ENCODE results near the gene CACNA2D2.

The CACNA2D2 gene

GRCh38 chr3:50419595-50420370 is 83.7 kb downstream of the CACNA2D2 start:
- no peak for DNase-seq

- no peak for DNase-seq
These were observed 84.6 kb downstream of the CACNA2D2 start for GRCh38 chr3:50418850-50419249.

DNA sequence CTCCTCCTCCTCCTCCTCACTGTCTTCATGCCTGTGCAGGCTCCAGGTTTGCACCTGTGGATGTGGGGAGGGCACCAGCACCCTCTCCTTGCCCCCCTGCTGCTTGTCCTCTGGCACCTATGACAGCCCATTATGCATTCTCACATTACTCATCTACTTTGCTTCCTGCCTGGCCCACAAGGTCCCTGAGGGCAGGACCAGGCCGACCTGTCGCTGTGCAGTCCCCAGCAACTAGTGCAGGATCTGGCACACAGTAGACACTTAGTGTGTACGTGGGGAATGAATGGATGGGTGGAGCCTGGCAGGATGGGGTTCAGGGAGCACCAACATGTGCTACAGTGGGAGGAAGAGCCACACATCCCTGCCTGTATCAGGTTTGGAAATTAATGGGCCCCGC is 85.8 kb downstream of the CACNA2D2 start:
- DNase-seq, result no peak

DNA sequence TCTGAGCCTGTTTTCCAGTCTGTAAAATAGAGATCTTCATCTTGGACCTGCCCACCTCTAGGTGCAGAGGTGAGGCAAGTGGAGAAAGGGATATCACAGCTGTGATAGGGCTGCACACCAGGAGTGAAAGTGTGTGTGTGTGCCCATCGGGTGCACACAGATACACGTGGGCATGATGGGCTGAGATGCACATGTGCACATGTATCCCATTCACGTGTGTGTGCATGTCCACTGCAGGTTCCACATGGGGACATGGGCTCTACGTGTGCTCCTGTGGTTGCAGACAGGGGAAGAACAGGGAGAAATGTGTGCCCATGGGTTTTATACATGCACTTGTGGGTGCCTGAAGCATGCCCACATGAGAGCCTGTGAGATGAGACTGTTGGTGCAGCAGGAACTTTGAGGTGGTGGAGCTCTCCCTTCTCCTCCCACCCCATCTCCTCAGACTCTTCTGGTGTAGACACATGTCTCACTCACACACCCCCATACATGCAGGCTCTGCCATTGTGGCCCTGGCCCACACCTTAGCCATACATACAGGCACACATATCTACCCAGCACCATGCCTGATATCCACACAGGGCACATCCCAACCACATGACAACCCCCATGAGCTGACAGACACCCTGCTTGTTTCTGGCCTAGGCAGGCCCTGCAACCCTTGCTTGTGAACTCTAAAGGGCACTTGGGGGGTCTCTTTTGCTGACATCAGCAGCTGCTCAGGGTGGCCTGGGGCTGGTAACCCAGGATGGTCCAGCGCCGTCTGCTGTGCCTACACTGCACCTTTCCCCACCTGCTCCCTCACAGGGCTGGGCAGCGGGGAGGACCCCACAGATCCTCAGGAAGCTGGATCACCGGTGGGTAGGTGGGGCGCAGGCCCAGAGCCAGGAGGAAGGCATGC is 86.4 kb downstream of the CACNA2D2 start:
- no peak for DNase-seq

GRCh38 chr3:50415816-50416215 is 87.6 kb downstream of the CACNA2D2 start:
- no peak for DNase-seq

GRCh38 chr3:50415061-50415460 is 88.4 kb downstream of the CACNA2D2 start:
- no peak for DNase-seq

- DNase-seq, result no peak
These were observed 88.8 kb downstream of the CACNA2D2 start for GRCh38 chr3:50414616-50415015.

GRCh38 chr3:50412231-50412754 is 91.1 kb downstream of the CACNA2D2 start:
- no peak for DNase-seq

GRCh38 chr3:50411229-50411628 is 92.2 kb downstream of the CACNA2D2 start:
- no peak for DNase-seq

DNA sequence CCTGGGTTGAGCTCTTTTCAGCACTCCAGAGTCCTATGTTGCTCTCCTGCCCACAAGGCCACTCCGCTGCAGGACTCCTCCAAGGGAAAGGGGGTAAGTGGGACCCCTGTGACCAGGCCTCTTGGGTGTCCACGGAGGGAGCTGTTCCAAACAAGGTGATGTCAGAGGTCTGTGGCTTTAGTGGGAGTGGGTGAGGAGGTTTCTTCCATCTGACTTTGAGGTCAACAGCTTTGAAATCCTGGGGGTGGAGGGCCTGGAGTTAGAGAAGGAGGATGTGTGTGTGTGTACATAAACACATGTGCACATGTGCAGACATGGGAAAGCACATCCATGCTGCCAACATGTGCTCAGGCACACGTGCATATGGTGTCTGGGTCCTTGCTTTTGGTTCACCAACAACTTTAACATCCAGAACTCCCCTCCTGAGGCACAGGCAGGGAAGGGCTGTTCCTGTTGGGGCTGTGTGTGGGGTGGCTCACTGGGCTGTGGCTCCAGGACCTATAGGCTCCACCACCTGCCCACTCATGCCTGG is 92.8 kb downstream of the CACNA2D2 start:
- no peak for DNase-seq

DNA sequence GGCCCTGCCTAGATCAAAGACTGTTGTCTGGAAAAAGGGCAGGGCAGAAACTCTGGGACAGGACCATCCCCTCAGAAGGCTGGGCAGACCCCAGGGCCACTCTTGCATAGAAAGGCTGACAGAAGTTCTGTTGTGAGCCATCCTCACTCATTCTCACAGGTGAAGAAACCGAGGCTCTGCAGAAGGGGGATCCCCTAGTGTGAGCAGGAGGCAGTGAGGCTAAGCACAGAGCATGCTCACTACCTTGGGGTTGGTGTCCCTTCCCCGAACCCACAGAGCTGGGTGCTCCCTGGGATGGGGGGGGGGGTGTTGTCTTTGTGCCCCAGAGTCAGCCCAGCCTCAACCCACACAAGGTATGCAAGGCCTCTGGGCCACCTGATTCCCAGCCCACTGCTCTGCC is 93.2 kb downstream of the CACNA2D2 start:
- no peak for DNase-seq

DNA sequence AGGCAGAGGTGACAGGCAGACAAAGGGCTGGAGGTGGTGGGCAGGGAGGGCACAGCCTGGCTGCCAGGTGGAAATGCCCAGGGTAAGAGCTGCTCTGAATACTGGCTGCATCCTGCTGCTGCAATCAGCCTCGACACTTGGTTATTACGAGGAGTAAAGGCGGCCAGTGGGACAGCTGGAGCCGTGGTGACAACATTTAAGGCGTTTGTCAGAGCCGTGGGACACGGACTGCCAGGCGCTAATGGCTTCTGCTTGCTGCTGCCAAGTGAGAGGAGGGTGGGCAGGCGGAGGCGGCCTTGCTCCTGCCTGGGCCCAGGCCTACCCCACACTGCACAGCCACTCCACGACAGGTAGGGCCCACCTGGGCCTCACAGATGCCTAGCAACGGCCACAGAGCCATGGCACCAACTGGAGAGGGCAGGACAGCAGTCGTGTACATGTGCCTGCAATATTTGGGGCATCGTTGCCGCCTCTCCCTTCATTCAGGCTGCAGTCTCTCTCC is 94.9 kb downstream of the CACNA2D2 start:
- no peak for DNase-seq

DNA sequence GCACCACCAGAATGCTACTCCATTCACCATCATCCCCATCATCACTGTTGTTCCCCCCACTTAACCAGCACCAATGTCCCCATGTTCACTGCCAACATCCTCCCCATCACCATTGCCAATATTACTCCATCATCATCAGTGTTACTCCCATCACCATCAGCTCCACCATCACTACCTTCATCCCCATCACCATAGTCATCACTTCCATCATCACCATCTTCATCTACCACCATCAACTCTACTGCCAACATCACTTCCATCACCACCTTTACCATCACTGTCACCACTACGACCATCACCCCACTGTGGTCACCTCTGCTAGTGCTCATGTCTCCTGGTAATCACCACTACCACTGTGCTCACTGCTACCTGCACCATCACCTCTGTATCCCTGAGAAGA is 96.9 kb downstream of the CACNA2D2 start:
- no peak for DNase-seq

- DNase-seq, result peak; percentile 24
These were observed 98.2 kb downstream of the CACNA2D2 start for GRCh38 chr3:50405249-50405648.

DNA sequence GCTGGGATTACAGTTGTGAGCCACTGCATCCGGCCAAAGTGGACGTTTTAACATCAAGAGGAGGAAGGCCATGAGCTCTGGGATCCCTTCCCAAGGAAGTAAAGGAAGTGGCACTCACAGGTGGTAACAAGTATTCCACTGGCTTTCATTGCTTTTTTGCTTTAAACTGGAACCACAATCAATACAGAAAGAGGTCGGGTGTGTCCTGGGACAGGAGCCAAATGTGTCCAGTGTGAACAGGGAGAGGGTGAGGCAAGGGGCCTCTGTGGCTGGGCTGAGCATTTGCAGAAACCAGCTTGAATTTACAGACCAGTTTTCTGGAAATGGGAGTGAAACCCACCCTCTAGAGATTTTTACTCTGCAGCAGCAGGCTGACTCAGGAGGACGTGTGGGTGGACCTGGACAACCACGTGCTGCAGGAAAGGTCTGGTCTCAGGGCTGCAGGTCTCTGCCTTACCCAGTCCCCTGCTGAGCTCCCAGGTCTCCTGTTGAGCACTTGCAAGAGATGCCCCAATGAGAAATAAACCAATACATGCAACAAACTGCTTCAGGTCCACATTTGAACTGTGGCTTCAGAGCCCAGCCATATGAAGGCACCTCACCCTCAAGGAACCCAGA is 101.3 kb downstream of the CACNA2D2 start:
- DNase-seq, result no peak

DNA sequence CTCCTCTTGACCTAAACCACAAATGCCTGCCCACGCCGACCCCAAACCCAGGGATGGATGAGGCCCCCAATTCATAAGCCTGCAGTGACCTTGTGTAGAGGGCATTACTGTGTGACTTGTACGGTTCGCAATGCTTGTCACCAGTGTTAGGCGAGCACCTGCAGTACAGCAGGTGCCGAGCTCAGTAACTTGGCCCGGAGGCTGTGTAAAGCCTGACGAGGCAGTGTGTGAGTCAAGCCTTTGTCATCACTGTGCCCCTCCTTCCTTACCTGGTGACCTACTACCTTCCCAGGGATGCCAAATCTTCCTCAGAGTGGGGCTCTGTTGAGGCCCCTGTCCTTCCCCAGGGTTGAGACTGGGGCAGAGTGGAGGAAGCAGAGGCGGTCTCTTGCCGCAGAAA is 106.9 kb downstream of the CACNA2D2 start:
- DNase-seq, result no peak

DNA sequence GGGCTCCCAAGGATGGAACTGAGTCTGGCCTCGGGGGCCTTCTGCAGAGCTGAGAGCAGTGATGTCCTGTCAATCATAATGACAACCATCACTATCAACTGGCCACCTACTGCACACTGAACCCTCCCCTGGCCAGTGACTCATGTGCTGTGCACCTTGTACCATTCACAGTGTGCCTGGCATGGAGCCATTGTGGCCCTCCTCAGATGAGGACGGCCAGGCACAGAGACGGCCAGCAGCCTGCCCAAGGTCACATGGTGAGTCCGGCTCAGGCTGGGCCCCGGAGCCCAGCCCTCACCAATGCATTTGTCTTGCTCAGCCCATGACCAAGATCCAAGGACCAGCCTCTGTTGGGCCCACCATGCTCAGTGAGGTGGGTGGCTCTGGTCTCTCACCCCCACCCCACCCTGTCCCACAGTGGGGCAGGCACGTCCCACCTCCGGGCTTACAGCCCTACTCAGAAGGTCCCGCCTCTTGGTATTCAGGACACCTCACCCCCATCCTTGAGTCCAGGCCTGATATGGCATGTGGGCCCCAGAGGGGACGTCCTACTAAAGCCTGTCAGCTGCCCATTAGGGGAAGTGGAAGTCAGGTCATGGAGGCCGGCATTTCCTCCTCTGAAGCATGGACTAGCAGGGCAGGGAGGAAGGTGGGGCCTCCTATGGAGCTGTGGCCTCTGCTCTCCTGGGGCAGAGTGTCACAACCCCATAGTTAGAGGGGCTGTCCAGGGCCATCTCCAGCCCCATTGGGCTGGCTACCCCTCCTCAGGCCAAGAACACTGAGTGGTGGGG is 108.2 kb downstream of the CACNA2D2 start:
- no peak for DNase-seq

DNA sequence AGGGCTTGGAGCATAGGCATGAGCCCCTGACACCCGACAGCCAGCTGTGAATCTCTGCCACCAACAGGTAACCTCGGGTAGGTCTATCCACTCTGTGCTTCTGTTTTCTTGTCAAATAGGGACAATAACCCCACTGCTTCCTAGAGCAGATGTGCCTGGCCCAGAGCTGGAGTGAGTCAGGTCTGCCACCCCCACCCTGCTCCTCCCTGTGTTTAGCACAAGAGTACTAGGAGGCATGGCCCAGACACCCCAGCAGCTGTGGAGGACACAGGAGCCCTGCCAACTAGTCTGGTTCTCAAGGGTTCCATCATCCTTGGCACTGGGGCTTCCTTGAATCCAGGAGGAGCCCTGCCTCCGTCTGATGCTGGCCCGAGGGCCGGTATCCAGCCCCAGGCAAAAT is 110.4 kb downstream of the CACNA2D2 start:
- DNase-seq, result no peak

DNA sequence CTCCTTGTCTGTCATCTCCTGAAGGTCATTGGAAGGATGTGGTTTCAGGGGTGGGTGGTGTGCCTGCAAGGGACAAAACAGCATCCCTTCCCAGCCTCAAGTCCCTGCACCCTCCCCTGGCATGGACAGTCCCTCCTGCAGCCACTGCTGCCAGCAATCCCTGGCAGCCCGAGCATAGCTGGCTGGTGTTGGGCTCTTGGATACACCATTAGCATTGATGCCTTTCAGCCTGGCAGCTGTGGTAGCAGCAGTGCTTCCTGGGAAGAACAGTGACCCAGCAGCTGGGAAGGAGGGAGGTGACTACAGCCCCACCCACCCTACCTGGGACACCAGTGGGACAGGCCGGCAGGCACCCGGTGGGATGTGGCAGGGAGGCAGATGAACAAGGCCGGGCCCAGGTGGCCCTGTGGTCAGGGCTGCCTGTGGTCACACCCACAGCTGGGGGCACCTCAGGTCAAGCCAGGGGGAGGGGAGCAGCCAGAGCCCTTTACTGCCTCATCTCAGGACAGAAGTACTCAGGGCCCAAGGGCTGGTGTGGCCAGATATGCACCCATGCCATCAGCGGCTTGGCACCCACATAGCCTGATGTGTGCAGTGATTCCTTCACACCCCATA is 111.2 kb downstream of the CACNA2D2 start:
- no peak for DNase-seq

DNA sequence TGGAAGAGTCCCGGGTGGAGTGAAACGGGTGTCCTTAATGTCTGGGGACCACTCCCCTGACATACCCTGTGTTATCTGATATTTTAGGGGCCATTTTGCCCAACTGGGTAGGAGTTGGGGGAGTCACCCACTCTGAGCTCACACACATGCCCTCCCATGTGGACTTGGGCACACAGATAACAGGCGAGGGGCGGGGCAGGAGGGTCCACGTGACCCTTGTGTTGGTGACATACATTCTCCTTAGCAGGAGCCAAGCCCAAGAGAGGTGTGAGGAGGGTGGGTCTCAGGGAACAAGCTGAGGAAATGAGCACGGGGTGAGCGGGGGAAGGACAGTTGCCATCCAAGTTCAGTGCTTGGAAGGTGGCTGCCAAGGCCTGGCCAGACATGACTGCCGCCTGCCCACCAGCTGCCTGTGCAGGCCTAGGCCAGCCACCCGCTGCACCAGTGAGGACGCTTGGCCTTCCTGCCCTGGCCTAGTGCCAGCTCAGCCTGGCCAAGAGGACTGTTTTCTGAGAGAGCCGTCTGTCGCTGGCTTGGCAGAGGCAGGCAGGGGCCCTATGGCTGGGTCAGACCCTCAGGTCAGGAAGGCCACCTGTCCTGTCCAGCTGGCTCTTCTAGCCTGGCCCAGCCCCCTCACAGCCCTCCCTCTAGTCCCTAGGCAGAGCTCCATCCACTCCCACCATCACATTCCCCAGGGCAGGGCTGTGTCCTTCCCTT is 112.8 kb downstream of the CACNA2D2 start:
- no peak for DNase-seq

GRCh38 chr3:50389414-50389767 is 114.0 kb downstream of the CACNA2D2 start:
- DNase-seq, result no peak

All from activated T-cell treated with anti-CD3 and anti-CD28 coated beads, Interleukin-2, amount 50 U/mL, for 1 hour (primary cell).